ENCODE data around the gene PRXL2A. TPM values are rescaled to one million over a fixed set of nuclear protein-coding genes. Genes with fewer than 3 reads are reported as not detected.
A peak's percentile ranks its signal among the peaks of the same experiment; 100 is the strongest.
"Not testable (repeated sequence)": the region's sequence is repeated elsewhere in the genome, so short reads cannot be mapped to it uniquely, and the experiment has no call there.

Gene PRXL2A
- total RNA-seq, 2 donors from 2014 or later: 11.0 to 15.5 TPM

DNA sequence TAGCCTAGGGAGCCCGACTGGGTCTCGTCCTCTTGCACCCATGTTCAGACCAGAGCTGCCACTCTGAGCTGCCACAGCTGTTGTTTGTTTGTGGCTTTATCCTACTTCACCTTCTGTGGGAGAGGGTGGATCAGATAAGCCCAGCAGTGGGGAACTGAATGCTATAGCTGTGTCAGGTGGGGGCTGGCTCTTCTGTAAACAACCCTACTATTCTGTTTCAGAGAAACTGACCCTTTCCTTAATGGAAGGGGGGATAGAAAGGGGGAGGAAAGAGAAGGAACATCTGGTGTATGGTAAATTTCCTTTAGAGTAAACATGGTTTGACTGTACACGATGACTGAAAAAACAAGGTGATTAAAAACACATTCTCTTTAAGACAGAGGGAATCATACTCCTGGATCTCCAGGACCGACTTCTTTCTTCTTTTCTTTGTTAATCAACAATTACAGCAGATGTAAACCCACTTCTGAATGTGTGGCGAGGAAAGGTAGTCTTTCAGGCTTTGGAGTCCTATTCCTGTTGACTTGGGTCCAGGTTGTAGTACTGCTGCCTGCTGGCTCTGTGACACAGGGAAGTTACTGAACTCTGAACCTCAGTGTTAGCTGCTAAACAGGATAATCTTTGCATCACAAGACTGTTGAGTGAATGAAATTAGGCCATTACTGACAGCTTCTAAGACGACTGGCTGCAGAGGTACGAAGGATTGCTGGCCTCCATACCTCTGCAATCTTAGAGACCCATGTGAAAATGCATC lies 6.0 kb downstream of the PRXL2A start:
- H3K9me3 Mint-ChIP-seq: no peaks in the 10 kb centered on the region
- no peaks in the 10 kb centered on the region for H3K36me3 Mint-ChIP-seq (ENCODE audit: insufficient read depth in 2 of 2)
- H3K27me3 Mint-ChIP-seq (ENCODE audit: low read depth): no peaks in the 10 kb centered on the region
- H3K27ac Mint-ChIP-seq: no peak overlapping the region
- ATAC-seq (replicated peaks in 1 of 2) (no peak), DNase-seq (no peak)
- no peak overlapping the region for H3K4me3 Mint-ChIP-seq
- H3K4me1 Mint-ChIP-seq (ENCODE audit: low read depth): peaks cover 44% of the 10 kb centered on the region

GRCh38 chr10:80415734-80416478 lies 7.6 kb downstream of the PRXL2A start:
- ATAC-seq (replicated peaks in 1 of 2) (no peak), DNase-seq (no peak)
- Mint-ChIP-seq H3K9me3 (no peaks in the 10 kb centered on the region), H3K4me3 (no peak overlapping the region), H3K27me3 (ENCODE audit: low read depth) (no peaks in the 10 kb centered on the region), H3K27ac (no peak overlapping the region), H3K4me1 (ENCODE audit: low read depth) (peaks cover 33% of the 10 kb centered on the region), H3K36me3 (ENCODE audit: insufficient read depth in 2 of 2) (no peaks in the 10 kb centered on the region)

- no peak for DNase-seq
- Mint-ChIP-seq H3K4me1 (ENCODE audit: low read depth) (peaks cover 26% of the 10 kb centered on the region), H3K4me3 (no peak overlapping the region), H3K9me3 (no peaks in the 10 kb centered on the region), H3K27me3 (ENCODE audit: low read depth) (no peaks in the 10 kb centered on the region), H3K36me3 (ENCODE audit: insufficient read depth in 2 of 2) (no peaks in the 10 kb centered on the region), H3K27ac (no peak overlapping the region)
- no peak for ATAC-seq (replicated peaks in 1 of 2)
These were observed 8.2 kb downstream of the PRXL2A start for GRCh38 chr10:80416479-80417098.

DNA sequence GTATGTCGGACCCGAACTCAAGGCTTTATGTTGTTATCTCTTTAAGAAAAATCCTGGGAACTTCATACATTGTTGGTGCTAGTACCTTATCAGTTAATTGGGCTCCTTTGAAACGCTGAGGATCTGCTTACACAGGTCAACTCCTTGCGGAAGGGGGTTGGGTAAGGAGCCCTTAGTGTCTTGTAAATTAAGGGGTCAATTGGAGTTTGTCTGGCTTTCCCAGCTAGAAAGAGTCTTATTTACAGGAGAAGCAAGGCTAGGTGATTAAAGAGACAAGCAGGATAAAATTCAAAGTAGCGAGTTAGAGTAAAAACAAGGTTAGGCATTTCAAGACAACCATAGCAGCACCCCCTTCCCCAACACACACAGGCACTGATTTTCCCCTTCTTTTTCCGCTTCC lies 8.9 kb downstream of the PRXL2A start:
- not testable (repeated sequence) for H3K27me3 Mint-ChIP-seq (ENCODE audit: low read depth); DNase-seq; H3K9me3 Mint-ChIP-seq; H3K36me3 Mint-ChIP-seq (ENCODE audit: insufficient read depth in 2 of 2); H3K27ac Mint-ChIP-seq; ATAC-seq (replicated peaks in 1 of 2); H3K4me3 Mint-ChIP-seq
- peaks cover 22% of the 10 kb centered on the region for H3K4me1 Mint-ChIP-seq (ENCODE audit: low read depth)

DNA sequence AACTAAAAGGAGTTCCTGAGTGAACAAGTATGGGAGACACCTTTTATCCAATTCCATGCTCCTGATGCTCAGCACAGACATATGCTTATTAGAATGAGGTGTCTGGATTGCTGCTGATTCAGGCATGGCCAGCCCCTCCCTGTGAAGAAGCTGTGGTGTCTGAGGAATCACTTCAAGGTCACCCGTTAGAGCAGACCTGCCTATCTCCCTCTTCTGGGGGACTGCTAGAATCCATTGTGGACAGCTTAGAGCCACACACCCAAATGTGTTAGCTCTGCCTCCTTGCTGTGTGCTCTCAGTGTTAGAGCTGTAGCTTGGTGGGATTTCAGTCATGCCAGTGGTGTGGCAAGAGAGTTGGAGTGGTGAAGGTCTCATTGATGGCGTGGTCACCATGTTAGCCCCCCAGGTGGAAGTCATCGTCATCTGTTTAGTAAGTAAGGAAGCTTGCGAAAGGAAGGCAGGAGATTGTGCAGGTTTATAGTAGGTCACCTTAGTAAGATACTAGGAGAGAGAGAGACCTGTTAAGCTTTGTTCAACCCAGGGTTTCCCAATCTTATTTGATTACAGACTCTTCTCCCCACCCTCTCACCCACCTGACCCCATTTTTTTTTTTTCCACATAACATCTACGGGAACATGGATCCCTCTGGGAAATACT lies 12.8 kb downstream of the PRXL2A start:
- H3K9me3 Mint-ChIP-seq: no peaks in the 10 kb centered on the region
- no peak for ATAC-seq (replicated peaks in 1 of 2)
- DNase-seq: no peak
- no peak overlapping the region for H3K27ac Mint-ChIP-seq
- H3K36me3 Mint-ChIP-seq (ENCODE audit: insufficient read depth in 2 of 2): no peaks in the 10 kb centered on the region
- no peak overlapping the region for H3K4me3 Mint-ChIP-seq
- H3K4me1 Mint-ChIP-seq (ENCODE audit: low read depth): no peaks in the 10 kb centered on the region
- no peaks in the 10 kb centered on the region for H3K27me3 Mint-ChIP-seq (ENCODE audit: low read depth)

DNA sequence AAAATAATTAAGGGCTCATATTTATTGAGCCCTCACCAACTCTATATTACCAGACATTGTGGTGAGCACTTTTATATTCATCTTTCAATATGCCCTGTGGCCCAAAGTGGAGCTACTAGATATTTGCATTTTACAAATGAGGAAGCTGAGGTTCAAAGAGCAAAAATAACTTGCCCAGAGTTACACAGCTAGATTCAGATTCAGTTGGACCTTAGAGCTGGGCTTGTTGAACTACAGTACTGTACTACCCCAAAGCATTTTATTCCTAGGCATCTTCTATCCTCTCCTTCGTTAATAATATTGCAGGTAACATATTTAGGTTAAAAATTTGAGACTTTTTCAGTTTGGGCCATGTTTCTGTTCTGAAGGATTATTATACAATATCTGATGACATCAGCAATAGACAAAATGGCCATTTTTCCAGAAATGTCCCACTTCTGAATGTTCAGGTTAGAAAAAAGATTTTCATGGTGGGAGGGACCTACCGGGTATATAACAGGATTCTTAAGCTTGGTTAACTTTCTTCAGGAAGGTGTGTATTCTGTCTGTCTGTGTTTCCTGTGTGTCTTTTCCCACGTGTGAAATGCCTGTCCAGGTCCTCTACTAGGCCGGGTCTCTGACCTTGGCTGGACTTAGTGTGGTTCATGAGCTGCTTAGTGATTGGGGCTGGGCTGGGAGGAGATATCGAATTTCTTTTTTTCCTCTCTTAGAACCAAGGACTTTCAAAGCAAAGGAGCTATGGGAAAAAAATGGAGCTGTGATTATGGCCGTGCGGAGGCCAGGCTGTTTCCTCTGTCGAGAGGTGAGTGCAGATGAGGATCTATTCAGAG lies 13.6 kb downstream of the PRXL2A start:
- no peaks in the 10 kb centered on the region for H3K27me3 Mint-ChIP-seq (ENCODE audit: low read depth)
- H3K36me3 Mint-ChIP-seq (ENCODE audit: insufficient read depth in 2 of 2): no peaks in the 10 kb centered on the region
- H3K4me1 Mint-ChIP-seq (ENCODE audit: low read depth): no peaks in the 10 kb centered on the region
- no peaks in the 10 kb centered on the region for H3K9me3 Mint-ChIP-seq
- H3K4me3 Mint-ChIP-seq: no peak overlapping the region
- H3K27ac Mint-ChIP-seq: no peak overlapping the region
- no peak for DNase-seq
- ATAC-seq (replicated peaks in 1 of 2): no peak

DNA sequence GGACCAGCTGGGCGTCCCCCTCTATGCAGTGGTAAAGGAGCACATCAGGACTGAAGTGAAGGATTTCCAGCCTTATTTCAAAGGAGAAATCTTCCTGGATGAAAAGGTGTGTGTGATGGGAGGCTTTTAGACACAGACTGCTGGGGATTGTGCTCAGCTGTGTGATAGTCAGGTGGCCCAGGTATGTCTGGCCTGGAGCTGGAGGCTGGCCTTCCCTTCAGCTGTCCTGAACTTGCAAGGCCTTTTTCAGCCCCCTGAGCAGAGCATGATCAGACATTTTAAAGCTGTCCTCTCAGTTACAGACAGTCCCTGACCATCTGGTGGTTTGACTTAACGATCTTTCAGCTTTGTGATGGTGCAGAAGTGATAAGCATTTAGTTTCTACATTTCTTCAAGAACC lies 17.6 kb downstream of the PRXL2A start:
- H3K9me3 Mint-ChIP-seq: no peaks in the 10 kb centered on the region
- no peaks in the 10 kb centered on the region for H3K36me3 Mint-ChIP-seq (ENCODE audit: insufficient read depth in 2 of 2)
- H3K4me1 Mint-ChIP-seq (ENCODE audit: low read depth): peaks cover 7% of the 10 kb centered on the region
- ATAC-seq (replicated peaks in 1 of 2): no peak
- DNase-seq: no peak
- H3K4me3 Mint-ChIP-seq: no peak overlapping the region
- no peak overlapping the region for H3K27ac Mint-ChIP-seq
- H3K27me3 Mint-ChIP-seq (ENCODE audit: low read depth): no peaks in the 10 kb centered on the region

DNA sequence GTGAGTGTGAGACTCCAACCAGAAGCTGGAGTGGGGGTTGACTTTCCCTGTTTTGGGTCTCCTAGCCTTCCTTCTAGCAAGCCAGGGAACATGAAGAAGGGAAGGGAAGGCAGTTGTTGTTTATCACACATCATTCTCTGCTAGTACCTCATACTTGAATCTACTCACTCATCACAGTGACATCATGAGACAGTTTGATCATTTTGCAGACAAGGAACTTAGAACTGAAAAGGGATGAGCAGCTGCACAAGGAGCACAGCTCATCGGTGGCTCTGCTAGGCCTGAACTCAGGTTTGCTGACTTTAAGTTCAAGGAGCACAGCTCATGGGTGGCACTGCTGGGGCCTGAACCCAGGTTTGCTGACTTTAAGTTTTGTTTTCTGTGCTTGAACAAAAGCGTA lies 19.2 kb downstream of the PRXL2A start:
- H3K4me1 Mint-ChIP-seq (ENCODE audit: low read depth): peaks cover 7% of the 10 kb centered on the region
- ATAC-seq (replicated peaks in 1 of 2) (no peak), DNase-seq (no peak)
- no peaks in the 10 kb centered on the region for H3K27me3 Mint-ChIP-seq (ENCODE audit: low read depth)
- no peaks in the 10 kb centered on the region for H3K9me3 Mint-ChIP-seq
- H3K36me3 Mint-ChIP-seq (ENCODE audit: insufficient read depth in 2 of 2): no peaks in the 10 kb centered on the region
- no peak overlapping the region for H3K4me3 Mint-ChIP-seq
- H3K27ac Mint-ChIP-seq: no peak overlapping the region

- Mint-ChIP-seq H3K27ac (no peak overlapping the region), H3K9me3 (no peaks in the 10 kb centered on the region), H3K4me3 (no peak overlapping the region), H3K27me3 (ENCODE audit: low read depth) (no peaks in the 10 kb centered on the region), H3K4me1 (ENCODE audit: low read depth) (peaks cover 7% of the 10 kb centered on the region), H3K36me3 (ENCODE audit: insufficient read depth in 2 of 2) (no peaks in the 10 kb centered on the region)
- DNase-seq (no peak), ATAC-seq (replicated peaks in 1 of 2) (peak in 1 of 2 donors; percentile 52)
These were observed 21.2 kb downstream of the PRXL2A start for GRCh38 chr10:80429521-80429973.

GRCh38 chr10:80433134-80433533 lies 24.8 kb downstream of the PRXL2A start:
- Mint-ChIP-seq H3K4me1 (ENCODE audit: low read depth) (peaks cover 7% of the 10 kb centered on the region), H3K9me3 (no peaks in the 10 kb centered on the region), H3K27ac (no peak overlapping the region), H3K36me3 (ENCODE audit: insufficient read depth in 2 of 2) (no peaks in the 10 kb centered on the region), H3K4me3 (no peak overlapping the region), H3K27me3 (ENCODE audit: low read depth) (no peaks in the 10 kb centered on the region)
- DNase-seq (no peak), ATAC-seq (replicated peaks in 1 of 2) (no peak)

- Mint-ChIP-seq H3K9me3 (no peaks in the 10 kb centered on the region), H3K27ac (no peak overlapping the region), H3K4me1 (ENCODE audit: low read depth) (no peaks in the 10 kb centered on the region), H3K4me3 (no peak overlapping the region), H3K36me3 (ENCODE audit: insufficient read depth in 2 of 2) (no peaks in the 10 kb centered on the region), H3K27me3 (ENCODE audit: low read depth) (no peaks in the 10 kb centered on the region)
- DNase-seq (no peak), ATAC-seq (replicated peaks in 1 of 2) (no peak)
These were observed 28.2 kb downstream of the PRXL2A start for GRCh38 chr10:80436446-80437098.

DNA sequence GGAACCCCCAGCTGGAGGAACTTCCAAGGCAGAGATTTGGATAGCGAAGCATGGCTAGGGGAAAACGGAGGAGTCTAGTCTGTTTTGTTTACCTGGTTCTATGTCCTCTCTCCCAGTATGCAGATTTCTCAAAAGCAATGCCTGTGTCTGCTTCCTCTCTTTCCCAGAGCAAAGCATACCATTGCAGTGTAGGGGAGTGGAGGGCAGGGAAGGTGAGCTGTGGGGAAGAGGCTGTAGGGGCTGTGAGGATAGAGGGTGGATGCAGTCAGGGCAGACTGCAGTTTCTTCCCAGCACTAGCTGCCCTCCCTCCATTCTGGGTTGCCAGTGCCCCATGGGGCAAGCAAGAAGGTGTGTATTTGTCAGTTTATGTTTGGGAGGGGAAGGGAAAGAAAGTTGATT lies 28.9 kb downstream of the PRXL2A start:
- Mint-ChIP-seq H3K9me3 (no peaks in the 10 kb centered on the region), H3K36me3 (ENCODE audit: insufficient read depth in 2 of 2) (no peaks in the 10 kb centered on the region), H3K27me3 (ENCODE audit: low read depth) (no peaks in the 10 kb centered on the region), H3K4me3 (no peak overlapping the region), H3K4me1 (ENCODE audit: low read depth) (no peaks in the 10 kb centered on the region), H3K27ac (no peak overlapping the region)
- DNase-seq (no peak), ATAC-seq (replicated peaks in 1 of 2) (no peak)

Data from activated T-cell treated with anti-CD3 and anti-CD28 coated beads, Interleukin-2, amount 50 U/mL, for 72 hours (primary cell).